Dermis blood vessel endothelial cell (primary cell): ENCODE data around the gene PNPLA1. TPM values are rescaled to one million over a fixed set of nuclear protein-coding genes. Genes with fewer than 3 reads are reported as not detected.

Source experiments
- DNase-seq: peaks from one replicate; pipeline ENCODE4 v3.0.0; 2010
- total RNA-seq: library from RNA; depleted of rRNA; stranded (reverse); fragments of >200 nt; gene quantifications from 2 replicates; pipeline ENCODE4 v1.2.3, GENCODE V29; 2014

Gene PNPLA1
- total RNA-seq, 1 donor from 2014 or later = not detected

GRCh38 chr6:36289281-36289878, 19.5 kb downstream of the PNPLA1 start:
- DNase-seq = no peak

- DNase-seq = peak; percentile 48
Observed at GRCh38 chr6:36290668-36291620, 21.1 kb downstream of the PNPLA1 start.

- DNase-seq = no peak
Observed at GRCh38 chr6:36292170-36292569, 22.3 kb downstream of the PNPLA1 start.

GRCh38 chr6:36296240-36296639, 26.4 kb downstream of the PNPLA1 start:
- no peak for DNase-seq

GRCh38 chr6:36297051-36297450, 27.2 kb downstream of the PNPLA1 start:
- DNase-seq = no peak

GRCh38 chr6:36297511-36297910, 27.7 kb downstream of the PNPLA1 start:
- DNase-seq = no peak

GRCh38 chr6:36298027-36298426, 28.2 kb downstream of the PNPLA1 start:
- DNase-seq = no peak

GRCh38 chr6:36301085-36301658, 31.3 kb downstream of the PNPLA1 start:
- DNase-seq = no peak

- peak; percentile 3 for DNase-seq
Observed at GRCh38 chr6:36301781-36302180, 31.9 kb downstream of the PNPLA1 start.

- DNase-seq = peak; percentile 96
Observed at GRCh38 chr6:36302227-36302976, 32.5 kb downstream of the PNPLA1 start.

GRCh38 chr6:36305885-36306284, 36.0 kb downstream of the PNPLA1 start:
- no peak for DNase-seq

- DNase-seq = no peak
Observed at GRCh38 chr6:36306375-36306774, 36.5 kb downstream of the PNPLA1 start.

- no peak for DNase-seq
Observed at GRCh38 chr6:36308514-36308913, 38.7 kb downstream of the PNPLA1 start.

GRCh38 chr6:36309203-36309602, 39.3 kb downstream of the PNPLA1 start:
- no peak for DNase-seq

GRCh38 chr6:36309900-36310299, 40.0 kb downstream of the PNPLA1 start:
- DNase-seq = no peak

GRCh38 chr6:36312854-36313648, 43.2 kb downstream of the PNPLA1 start:
- DNase-seq = no peak

- no peak for DNase-seq
Observed at GRCh38 chr6:36313649-36313936, 43.7 kb downstream of the PNPLA1 start.

- DNase-seq = no peak
Observed at GRCh38 chr6:36314221-36315014, 44.6 kb downstream of the PNPLA1 start.

GRCh38 chr6:36315921-36316320, 46.1 kb downstream of the PNPLA1 start:
- no peak for DNase-seq

GRCh38 chr6:36317623-36318022, 47.8 kb downstream of the PNPLA1 start:
- no peak for DNase-seq

- DNase-seq = no peak
Observed at GRCh38 chr6:36318690-36319435, 49.0 kb downstream of the PNPLA1 start.
